Right cardiac atrium (tissue), 5 donors: ENCODE data around the gene SLC27A2. TPM values are rescaled to one million over a fixed set of nuclear protein-coding genes. Genes with fewer than 3 reads are reported as not detected.
"Not testable (repeated sequence)": the region's sequence is repeated elsewhere in the genome, so short reads cannot be mapped to it uniquely, and the experiment has no call there.

Source experiments
- ATAC-seq, 2 donors: fragments of 200-7000 bp; cut with Tn5 transposase; one replicate each; pipeline versions ENCODE4 v1.8.0 to v1.9.1; 2020; ENCODE audit warnings: moderate library complexity in 2 of 2, mild to moderate bottlenecking in 1 of 2
- DNase-seq, 3 donors: peaks; one replicate each; pipeline ENCODE4 v3.0.0-alpha.2; 2020
- H3K27ac ChIP-seq: one replicate; pipeline ENCODE4 v1.5.1; 2013; ENCODE audit warnings: mild to moderate bottlenecking, low read length, control low read depth, moderate library complexity
- H3K27me3 ChIP-seq: one replicate; pipeline ENCODE4 v1.6.1; 2013; ENCODE audit not compliant: control insufficient read depth, insufficient read depth
- H3K4me1 ChIP-seq: one replicate; pipeline ENCODE4 v1.6.1; 2013; ENCODE audit warnings: low read length; ENCODE audit not compliant: control insufficient read depth, insufficient read depth
- H3K4me3 ChIP-seq: one replicate; pipeline ENCODE4 v1.5.1; 2013; ENCODE audit warnings: low read length, control low read depth
- H3K9me3 ChIP-seq: one replicate; pipeline ENCODE4 v1.6.1; 2013; ENCODE audit warnings: low read length; ENCODE audit not compliant: control insufficient read depth
- WGBS: extraction: QIAGEN DNeasy Blood & Tissue Kit; methylation state at CpG from one replicate; pipeline ENCODE4 v1.1.7; 2013; 5-methylcytosine and 5-hydroxymethylcytosine counted together
- intact Hi-C, 4 donors: fragments of 100-400 bp; cut with DNase I; formaldehyde crosslinking; loops; one replicate each; pipeline versions ENCODE4 v1.11.0 to v1.14.0; 2022 to 2023
- long read RNA-seq, 4 donors: library from polyadenylated mRNA; unstranded; transcript quantifications; one replicate each; pipeline ENCODE4 v2.0.0, GENCODE V29; 2020 to 2021
- polyA plus RNA-seq: library from polyadenylated mRNA; stranded (reverse); fragments of 200-250 nt; gene quantifications from one replicate; pipeline ENCODE4 v1.2.3, GENCODE V29; 2013
- total RNA-seq, 4 donors: library from RNA; stranded (reverse); fragmentation: NEBNext Ultra II Directional; extraction: Animal tissue kit (Norgen Biotek cat#: 25700); gene quantifications; one replicate each; pipeline ENCODE4 v1.2.1, GENCODE V29; 2021
- donor health status: healthy with polysubstance abuse.
- donor health status: DM: no; HTN: yes; CAD: no.
- donor health status: DM: no; HTN: no; CAD: no.
- donor health status: DM: no; HTN: yes; CAD: no; lungs with severe emphysema.
- donor health status: DM: yes; HTN: yes; CAD: no.

The SLC27A2 gene
- under 1 TPM in 1 of 4 donors, not detected in 3; 0.11 TPM for total RNA-seq
- polyA plus RNA-seq = 0.14 TPM
- long read RNA-seq, donor 1 = 0 reads
- long read RNA-seq, donor 2 = 0 reads
- long read RNA-seq, donor 3 = 0 reads
- long read RNA-seq, donor 4 = 0 reads

DNA sequence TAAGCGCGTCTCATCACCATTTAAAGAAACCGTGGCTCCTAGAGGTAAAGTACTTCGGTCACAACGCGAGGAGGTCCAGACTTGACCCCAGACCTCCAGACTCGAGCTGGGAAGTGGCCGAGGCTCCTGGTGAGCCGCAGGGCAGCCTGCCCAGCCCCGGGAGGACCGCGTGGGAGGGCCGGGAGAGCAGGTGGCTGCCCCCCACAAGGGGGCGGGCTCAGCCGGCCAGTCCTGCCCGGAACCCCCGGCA lies at the start of gene SLC27A2:
Gene SLC27A2 (plus strand): TSS at position 228 of the 250 bp plus-strand sequence. CDS start 232 bp downstream, outside the sequence.
- Histone ChIP-seq H3K27ac (no peak within 1 kb of the TSS), H3K4me1 (no peaks in the 10 kb centered on the region), H3K4me3 (peak within 1 kb of the TSS; percentile 49), H3K9me3 (no peaks in the 10 kb centered on the region), H3K27me3 (no peaks in the 10 kb centered on the region)
- WGBS = 2% methylated on average over 17 of the region's 17 CpGs
- DNase-seq (peak in 2 of 3 donors; percentile 54 to 56), ATAC-seq (peak; percentile 61 to 75)
- intact Hi-C loops = no loop called here

DNA sequence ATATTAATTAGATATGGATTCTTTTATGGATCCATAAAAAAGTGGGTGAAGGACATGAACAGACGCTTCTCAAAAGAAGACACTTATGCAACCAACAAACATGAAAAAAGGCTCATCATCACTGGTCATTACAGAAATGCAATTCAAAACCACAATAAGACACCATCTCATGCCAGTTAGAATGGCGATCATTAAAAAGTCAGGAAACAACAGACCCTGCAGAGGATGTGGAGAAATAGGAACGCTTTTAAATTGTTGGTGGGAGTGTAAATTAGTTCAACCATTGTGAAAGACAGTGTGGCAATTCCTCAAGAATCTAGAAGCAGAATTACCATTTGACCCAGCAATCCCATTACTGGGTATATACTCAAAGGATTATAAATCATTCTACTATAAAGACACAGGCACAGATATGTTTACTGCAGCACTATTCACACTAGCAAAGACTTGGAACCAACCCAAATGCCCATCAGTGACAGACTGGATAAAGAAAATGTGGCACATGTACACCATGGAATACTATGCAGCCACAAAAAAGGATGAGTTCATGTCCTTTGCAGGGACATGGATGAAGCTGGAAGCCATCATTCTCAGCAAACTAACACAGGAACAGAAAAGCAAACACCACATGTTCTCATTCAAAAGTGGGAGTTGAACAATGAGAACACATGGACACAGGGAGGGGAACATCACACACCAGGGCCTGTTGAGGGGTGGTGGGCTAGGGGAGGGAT lies 49.6 kb upstream of the SLC27A2 start:
- DNase-seq, H3K9me3 ChIP-seq, H3K4me1 ChIP-seq, H3K27ac ChIP-seq, ATAC-seq, H3K4me3 ChIP-seq, H3K27me3 ChIP-seq, intact Hi-C loops: not testable (repeated sequence)
- WGBS = 81% methylated on average over 3 of the region's 3 CpGs

DNA sequence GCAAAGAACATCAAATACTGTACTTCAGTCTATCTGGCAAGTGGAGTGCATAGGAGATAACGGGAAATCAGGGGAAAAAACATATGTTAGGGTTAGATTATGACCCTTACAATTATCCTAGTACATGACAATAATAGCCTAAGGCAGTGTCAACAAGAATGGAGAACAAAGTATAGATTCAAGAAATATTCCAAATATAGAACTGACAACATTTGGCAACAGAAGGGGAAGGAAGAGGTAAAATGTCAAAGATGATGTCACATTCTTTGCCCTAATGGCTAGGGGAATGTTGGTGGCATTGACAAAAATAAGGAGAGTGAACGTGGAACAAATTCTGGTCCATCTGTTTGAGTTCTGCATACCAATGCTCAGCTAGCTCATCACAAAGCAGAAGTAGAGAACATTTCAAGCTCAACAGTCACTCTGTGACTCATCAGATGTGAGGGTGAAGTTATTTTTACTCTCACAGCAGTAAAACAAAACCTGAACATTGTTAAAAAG lies 47.4 kb upstream of the SLC27A2 start:
- no peaks in the 10 kb centered on the region for H3K4me1 ChIP-seq
- WGBS = 15% methylated on average over 2 of the region's 2 CpGs
- ATAC-seq = peak; percentile 70 to 80
- no peak for DNase-seq
- H3K9me3 ChIP-seq = no peaks in the 10 kb centered on the region
- H3K4me3 ChIP-seq = no peak overlapping the region
- intact Hi-C loops = no loop called here
- no peaks in the 10 kb centered on the region for H3K27me3 ChIP-seq
- no peak overlapping the region for H3K27ac ChIP-seq

DNA sequence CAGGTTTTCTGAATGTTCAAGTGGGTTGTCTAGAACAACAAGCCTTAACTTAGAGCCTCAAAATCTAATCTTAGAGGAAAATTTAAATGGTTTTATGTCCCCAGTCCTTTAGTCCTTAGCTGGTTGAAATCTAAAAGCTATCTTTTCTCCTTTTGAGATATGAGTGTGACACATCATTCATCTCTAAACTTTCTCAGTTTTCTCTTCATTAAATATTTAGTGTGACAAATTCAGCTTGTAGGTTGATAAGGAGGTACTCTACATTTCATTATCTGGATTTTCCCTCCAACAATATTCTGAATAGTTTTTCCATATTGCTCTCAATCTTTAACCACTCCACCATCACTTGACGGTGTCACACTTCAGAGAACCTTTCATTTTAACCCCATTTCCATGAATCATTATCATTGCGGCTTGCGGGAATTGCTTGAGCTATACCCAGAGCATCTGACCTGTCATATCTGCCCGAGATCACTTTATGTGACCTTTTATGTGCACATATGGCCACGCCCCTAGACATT lies 46.9 kb upstream of the SLC27A2 start:
- no peaks in the 10 kb centered on the region for H3K4me1 ChIP-seq
- H3K27ac ChIP-seq = no peak overlapping the region
- H3K9me3 ChIP-seq = no peaks in the 10 kb centered on the region
- 83% methylated on average over 5 of the region's 5 CpGs for WGBS
- no peak overlapping the region for H3K4me3 ChIP-seq
- DNase-seq = no peak
- H3K27me3 ChIP-seq = no peaks in the 10 kb centered on the region
- intact Hi-C loops = no loop called here
- ATAC-seq = no peak

DNA sequence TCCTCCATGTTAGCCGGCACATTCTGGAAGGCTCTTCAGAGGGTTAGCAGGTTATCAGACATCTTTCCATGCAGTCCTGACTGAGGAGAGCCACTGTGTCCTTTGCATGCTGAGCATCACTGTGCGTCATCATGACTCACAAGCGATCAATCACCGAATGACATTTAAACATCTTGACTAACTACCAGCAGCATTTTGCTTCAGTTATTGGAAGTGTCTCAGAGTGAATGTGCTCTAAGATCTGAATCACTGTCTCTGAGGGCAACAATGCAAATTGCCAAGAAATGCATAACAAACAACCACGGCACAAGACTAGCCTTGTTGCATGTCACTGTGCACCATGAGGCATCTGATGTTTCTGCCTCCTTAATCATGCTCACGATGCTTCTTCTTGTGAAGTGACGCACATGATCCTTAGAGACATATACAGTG lies 44.6 kb upstream of the SLC27A2 start:
- no peak overlapping the region for H3K27ac ChIP-seq
- H3K4me3 ChIP-seq = no peak overlapping the region
- DNase-seq = no peak
- 77% methylated on average over 7 of the region's 7 CpGs for WGBS
- intact Hi-C loops = no loop called here
- H3K27me3 ChIP-seq = no peaks in the 10 kb centered on the region
- H3K4me1 ChIP-seq = no peaks in the 10 kb centered on the region
- ATAC-seq = no peak
- no peaks in the 10 kb centered on the region for H3K9me3 ChIP-seq

DNA sequence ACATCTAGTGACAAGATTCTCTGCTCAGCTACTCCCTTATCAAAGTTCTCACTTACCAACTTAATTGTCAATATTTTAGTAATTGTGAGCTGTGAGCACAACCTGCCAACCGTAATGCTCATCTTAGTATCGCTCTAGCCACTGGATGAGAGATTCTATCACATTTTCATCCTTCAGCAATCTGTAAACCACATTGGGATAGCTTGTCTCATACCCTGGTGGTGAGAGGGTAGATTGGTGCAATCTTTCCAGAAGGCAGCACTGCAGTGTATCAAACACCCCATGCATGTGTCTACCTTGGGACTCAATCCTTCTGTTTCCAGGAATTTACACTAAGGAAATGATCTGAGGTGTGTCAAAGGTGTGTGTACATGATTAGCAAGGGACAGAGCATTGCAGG lies 44.1 kb upstream of the SLC27A2 start:
- H3K4me1 ChIP-seq = no peaks in the 10 kb centered on the region
- no peaks in the 10 kb centered on the region for H3K27me3 ChIP-seq
- no peaks in the 10 kb centered on the region for H3K9me3 ChIP-seq
- ATAC-seq (no peak), DNase-seq (no peak)
- intact Hi-C loops = no loop called here
- H3K4me3 ChIP-seq = no peak overlapping the region
- no peak overlapping the region for H3K27ac ChIP-seq
- WGBS = 86% methylated on average over 2 of the region's 2 CpGs

DNA sequence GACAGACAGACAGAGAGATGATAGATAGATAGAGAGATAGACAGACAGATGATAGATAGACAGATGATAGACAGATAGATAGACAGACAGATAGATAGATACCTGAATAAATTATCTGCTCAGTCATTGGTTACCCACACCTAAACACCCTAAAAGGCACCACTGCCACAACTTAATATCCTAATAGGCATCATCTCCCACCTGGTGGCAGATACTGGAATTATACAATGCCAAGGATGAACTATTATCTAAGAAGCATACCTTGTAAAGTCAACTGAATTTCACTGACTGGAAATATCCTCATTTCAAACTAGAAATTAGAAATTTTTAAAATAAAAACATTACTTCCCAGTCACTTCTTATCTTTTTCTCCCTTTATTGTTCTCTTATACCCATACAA lies 43.6 kb upstream of the SLC27A2 start:
- intact Hi-C loops = no loop called here
- DNase-seq (no peak), ATAC-seq (no peak)
- Histone ChIP-seq H3K27me3 (no peaks in the 10 kb centered on the region), H3K4me1 (no peaks in the 10 kb centered on the region), H3K9me3 (no peaks in the 10 kb centered on the region), H3K27ac (no peak overlapping the region), H3K4me3 (no peak overlapping the region)

DNA sequence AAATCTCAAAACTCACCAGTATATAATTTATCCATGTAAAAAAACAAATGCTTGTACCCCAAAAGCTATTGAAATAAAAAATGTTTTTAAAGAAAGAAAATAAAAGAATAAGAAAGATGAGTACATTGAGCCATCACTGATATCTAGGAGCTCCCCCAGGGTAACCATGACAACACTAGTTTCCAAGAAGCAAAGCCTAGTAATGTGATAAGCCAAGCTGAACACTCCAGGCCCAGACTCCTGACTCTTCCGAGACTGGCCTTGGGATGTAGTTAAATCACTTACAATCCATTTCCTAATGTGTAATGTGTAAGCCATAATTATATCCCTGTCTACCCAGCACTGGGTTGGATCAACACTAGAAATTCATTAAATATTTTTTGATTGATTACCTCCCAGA lies 41.9 kb upstream of the SLC27A2 start:
- no peaks in the 10 kb centered on the region for H3K9me3 ChIP-seq
- H3K27ac ChIP-seq = no peak overlapping the region
- intact Hi-C loops = loop anchor here in 2 of 4 donors (10.0 kb wide), 2 partner anchors 905 to 1275 kb away; no protein-coding TSS in a partner anchor
- ATAC-seq (no peak), DNase-seq (no peak)
- no peak overlapping the region for H3K4me3 ChIP-seq
- WGBS = 1% methylated on average over 1 of the region's 1 CpG
- no peaks in the 10 kb centered on the region for H3K4me1 ChIP-seq
- H3K27me3 ChIP-seq = no peaks in the 10 kb centered on the region

DNA sequence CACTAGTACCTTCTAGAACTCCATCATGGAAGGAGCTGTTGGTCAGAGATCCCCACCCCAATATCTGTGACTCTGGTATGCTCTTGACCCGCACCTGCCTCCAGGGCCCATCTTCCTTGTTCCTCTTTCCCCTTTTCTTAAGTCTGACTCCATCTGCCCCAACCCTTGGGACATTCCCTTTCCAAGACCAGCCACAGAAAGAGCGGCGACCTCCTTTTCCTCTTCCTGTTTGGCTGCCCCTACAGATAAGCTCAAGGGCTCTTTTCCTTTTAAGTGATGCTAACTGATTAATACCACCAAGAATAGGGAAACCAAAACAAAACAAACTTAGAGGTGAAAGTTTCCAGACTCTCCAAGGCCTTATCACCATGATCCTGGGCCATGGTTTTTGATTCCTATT lies 41.0 kb upstream of the SLC27A2 start:
- intact Hi-C loops = loop anchor here in 2 of 4 donors (10.0 kb wide), 2 partner anchors 906 to 1276 kb away; no protein-coding TSS in a partner anchor
- Histone ChIP-seq H3K4me3 (no peak overlapping the region), H3K4me1 (no peaks in the 10 kb centered on the region), H3K9me3 (no peaks in the 10 kb centered on the region), H3K27ac (no peak overlapping the region), H3K27me3 (no peaks in the 10 kb centered on the region)
- 58% methylated on average over 3 of the region's 3 CpGs for whole genome bisulfite sequencing
- DNase-seq (no peak), ATAC-seq (no peak)

DNA sequence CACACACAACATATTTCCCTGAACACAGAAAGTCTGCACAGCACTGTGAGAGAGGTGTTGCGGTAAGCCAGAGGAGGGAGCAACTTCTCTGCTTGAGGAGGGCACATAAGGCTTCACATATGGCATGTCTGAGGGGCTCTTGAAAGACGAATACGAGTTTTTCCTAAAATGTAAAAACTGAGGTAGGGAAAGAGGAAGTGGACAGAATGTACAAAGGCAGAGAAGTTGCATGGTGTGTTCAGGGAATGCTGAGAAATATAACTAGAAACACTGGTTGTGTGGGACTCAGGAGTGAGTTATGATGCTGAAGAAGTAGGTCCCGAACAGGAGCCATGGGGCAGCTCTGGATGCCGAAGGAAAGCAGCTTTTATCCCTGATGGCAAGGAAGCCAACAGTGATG lies 40.1 kb upstream of the SLC27A2 start:
- ATAC-seq = no peak
- intact Hi-C loops = loop anchor here in 2 of 4 donors (10.0 kb wide), 2 partner anchors 907 to 1277 kb away; no protein-coding TSS in a partner anchor
- no peak for DNase-seq
- Histone ChIP-seq H3K4me1 (no peaks in the 10 kb centered on the region), H3K27me3 (no peaks in the 10 kb centered on the region), H3K4me3 (no peak overlapping the region), H3K9me3 (no peaks in the 10 kb centered on the region), H3K27ac (no peak overlapping the region)
- WGBS = 87% methylated on average over 5 of the region's 5 CpGs

DNA sequence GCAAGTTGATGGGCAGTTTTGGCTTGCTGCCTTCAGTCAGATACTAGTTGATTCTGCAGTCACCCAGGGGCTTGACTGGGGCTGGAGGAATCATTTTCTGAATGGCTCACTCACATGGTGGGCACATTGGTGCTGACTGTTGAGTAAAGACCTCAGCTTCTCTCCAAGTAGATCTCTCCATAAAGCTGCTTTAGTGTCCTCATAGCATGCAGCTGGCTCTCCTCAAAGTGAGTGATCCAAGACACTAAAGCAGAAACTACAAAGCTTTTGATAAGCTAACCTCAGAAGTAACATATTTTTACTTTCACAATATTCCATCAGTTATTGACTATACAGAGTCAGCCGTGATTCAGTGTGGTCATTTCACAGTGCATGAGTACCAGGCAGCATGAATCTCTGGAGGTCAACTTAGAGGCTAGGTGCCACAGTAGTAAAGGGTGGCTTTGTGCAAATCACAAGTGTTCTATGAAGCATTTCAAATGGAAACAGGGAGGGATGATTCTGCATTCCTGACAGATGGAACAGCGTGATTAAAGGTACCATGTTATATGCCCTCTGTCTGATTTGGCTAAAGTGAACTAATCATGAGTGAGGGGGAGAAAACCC lies 38.6 kb upstream of the SLC27A2 start:
- no peaks in the 10 kb centered on the region for H3K4me1 ChIP-seq
- no peak overlapping the region for H3K27ac ChIP-seq
- H3K27me3 ChIP-seq = no peaks in the 10 kb centered on the region
- ATAC-seq = no peak
- H3K4me3 ChIP-seq = no peak overlapping the region
- WGBS = 98% methylated on average over 2 of the region's 2 CpGs
- no peak for DNase-seq
- intact Hi-C loops = loop anchor here in 2 of 4 donors (10.0 kb wide), 2 partner anchors 909 to 1279 kb away; no protein-coding TSS in a partner anchor
- no peaks in the 10 kb centered on the region for H3K9me3 ChIP-seq
